NCI-H524 (cell line): ENCODE data around the gene CHMP1B.
A peak's percentile ranks its signal among the peaks of the same experiment; 100 is the strongest.

Source experiments
- DNase-seq, 2 experiments: peaks; one replicate each; lab custom pipeline; 2025; lab: John Stamatoyannopoulos, UW

Gene CHMP1B

GRCh38 chr18:11851146-11851805 is at the start of gene CHMP1B:
TSS of gene CHMP1B (plus strand) at chr18:11851413. CDS start at chr18:11851512, 99 bp downstream.
- peak; percentile 79 to 90 for DNase-seq

- DNase-seq: no peak
These were observed 49.6 kb upstream of the CHMP1B start for GRCh38 chr18:11801573-11801972.

GRCh38 chr18:11802158-11802557 is 49.1 kb upstream of the CHMP1B start:
- DNase-seq: no peak

- DNase-seq: no peak
These were observed 48.6 kb upstream of the CHMP1B start for GRCh38 chr18:11802586-11802985.

GRCh38 chr18:11807233-11807632 is 44.0 kb upstream of the CHMP1B start:
- no peak for DNase-seq

GRCh38 chr18:11808001-11808855 is 43.0 kb upstream of the CHMP1B start:
- no peak for DNase-seq

- no peak for DNase-seq
These were observed 41.3 kb upstream of the CHMP1B start for GRCh38 chr18:11809895-11810294.

- no peak for DNase-seq
These were observed 40.8 kb upstream of the CHMP1B start for GRCh38 chr18:11810379-11810778.

GRCh38 chr18:11811009-11811408 is 40.2 kb upstream of the CHMP1B start:
- no peak for DNase-seq

- DNase-seq: no peak
These were observed 34.0 kb upstream of the CHMP1B start for GRCh38 chr18:11817229-11817628.

GRCh38 chr18:11818486-11819203 is 32.6 kb upstream of the CHMP1B start:
- DNase-seq: no peak

GRCh38 chr18:11819938-11820337 is 31.3 kb upstream of the CHMP1B start:
- no peak for DNase-seq

GRCh38 chr18:11820697-11821096 is 30.5 kb upstream of the CHMP1B start:
- DNase-seq: no peak

GRCh38 chr18:11821208-11821607 is 30.0 kb upstream of the CHMP1B start:
- no peak for DNase-seq

- DNase-seq: no peak
These were observed 29.5 kb upstream of the CHMP1B start for GRCh38 chr18:11821643-11822237.

GRCh38 chr18:11823545-11823944 is 27.7 kb upstream of the CHMP1B start:
- no peak for DNase-seq

- no peak for DNase-seq
These were observed 24.4 kb upstream of the CHMP1B start for GRCh38 chr18:11826836-11827235.

GRCh38 chr18:11828786-11829432 is 22.3 kb upstream of the CHMP1B start:
- DNase-seq: no peak

GRCh38 chr18:11830585-11830984 is 20.6 kb upstream of the CHMP1B start:
- no peak for DNase-seq

GRCh38 chr18:11831921-11832320 is 19.3 kb upstream of the CHMP1B start:
- no peak for DNase-seq

- DNase-seq: no peak
These were observed 16.4 kb upstream of the CHMP1B start for GRCh38 chr18:11834772-11835171.

- DNase-seq: no peak
These were observed 11.7 kb upstream of the CHMP1B start for GRCh38 chr18:11839556-11839955.
